NCI-H510A (cell line): ENCODE data around the gene ITIH2.
"Not testable (repeated sequence)": the region's sequence is repeated elsewhere in the genome, so short reads cannot be mapped to it uniquely, and the experiment has no call there.

Experiments
- DNase-seq: peaks from one replicate; lab custom pipeline; 2025; lab: John Stamatoyannopoulos, UW

ITIH2 gene, protein sequence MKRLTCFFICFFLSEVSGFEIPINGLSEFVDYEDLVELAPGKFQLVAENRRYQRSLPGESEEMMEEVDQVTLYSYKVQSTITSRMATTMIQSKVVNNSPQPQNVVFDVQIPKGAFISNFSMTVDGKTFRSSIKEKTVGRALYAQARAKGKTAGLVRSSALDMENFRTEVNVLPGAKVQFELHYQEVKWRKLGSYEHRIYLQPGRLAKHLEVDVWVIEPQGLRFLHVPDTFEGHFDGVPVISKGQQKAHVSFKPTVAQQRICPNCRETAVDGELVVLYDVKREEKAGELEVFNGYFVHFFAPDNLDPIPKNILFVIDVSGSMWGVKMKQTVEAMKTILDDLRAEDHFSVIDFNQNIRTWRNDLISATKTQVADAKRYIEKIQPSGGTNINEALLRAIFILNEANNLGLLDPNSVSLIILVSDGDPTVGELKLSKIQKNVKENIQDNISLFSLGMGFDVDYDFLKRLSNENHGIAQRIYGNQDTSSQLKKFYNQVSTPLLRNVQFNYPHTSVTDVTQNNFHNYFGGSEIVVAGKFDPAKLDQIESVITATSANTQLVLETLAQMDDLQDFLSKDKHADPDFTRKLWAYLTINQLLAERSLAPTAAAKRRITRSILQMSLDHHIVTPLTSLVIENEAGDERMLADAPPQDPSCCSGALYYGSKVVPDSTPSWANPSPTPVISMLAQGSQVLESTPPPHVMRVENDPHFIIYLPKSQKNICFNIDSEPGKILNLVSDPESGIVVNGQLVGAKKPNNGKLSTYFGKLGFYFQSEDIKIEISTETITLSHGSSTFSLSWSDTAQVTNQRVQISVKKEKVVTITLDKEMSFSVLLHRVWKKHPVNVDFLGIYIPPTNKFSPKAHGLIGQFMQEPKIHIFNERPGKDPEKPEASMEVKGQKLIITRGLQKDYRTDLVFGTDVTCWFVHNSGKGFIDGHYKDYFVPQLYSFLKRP

DNA sequence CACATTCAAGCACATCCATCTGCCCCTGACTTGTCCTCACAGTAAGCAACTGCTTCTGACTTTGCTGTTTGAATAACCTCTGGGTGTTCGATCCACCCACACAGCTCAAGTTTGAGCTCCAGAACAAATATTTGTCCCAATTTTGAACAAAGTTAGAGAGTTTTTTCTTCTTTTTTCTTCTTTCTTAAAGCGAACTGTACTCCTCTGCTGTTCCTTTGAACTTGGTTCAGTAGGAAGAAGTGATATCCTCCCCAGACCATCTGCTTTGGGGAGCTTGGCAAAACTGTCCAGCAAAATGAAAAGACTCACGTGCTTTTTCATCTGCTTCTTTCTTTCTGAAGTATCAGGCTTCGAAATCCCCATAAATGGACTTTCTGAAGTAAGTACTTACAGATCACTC lies at the start of gene ITIH2:
TSS of gene ITIH2 (plus strand) at position 177 of the 400 bp plus-strand sequence. CDS start at position 296, 119 bp downstream.
- DNase-seq: no peak

DNA sequence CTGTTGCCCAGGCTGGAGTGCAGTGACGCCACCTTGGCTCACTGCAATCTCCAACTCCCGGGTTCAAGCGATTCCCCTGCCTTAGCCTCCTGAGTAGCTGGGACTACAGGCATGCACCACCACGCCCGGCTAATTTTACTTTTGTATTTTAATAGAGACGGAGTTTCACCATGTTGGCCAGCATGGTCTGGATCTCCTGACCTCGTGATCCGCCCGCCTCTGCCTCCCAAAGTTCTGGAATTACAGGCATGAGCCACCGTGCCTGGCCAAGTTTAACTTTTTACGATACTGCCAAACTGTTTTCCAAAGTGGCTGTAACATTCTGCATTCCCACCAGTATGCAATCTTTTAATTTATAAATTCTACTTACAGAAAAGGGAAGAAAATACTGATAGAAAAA lies 46.0 kb upstream of the ITIH2 start:
- not testable (repeated sequence) for DNase-seq

DNA sequence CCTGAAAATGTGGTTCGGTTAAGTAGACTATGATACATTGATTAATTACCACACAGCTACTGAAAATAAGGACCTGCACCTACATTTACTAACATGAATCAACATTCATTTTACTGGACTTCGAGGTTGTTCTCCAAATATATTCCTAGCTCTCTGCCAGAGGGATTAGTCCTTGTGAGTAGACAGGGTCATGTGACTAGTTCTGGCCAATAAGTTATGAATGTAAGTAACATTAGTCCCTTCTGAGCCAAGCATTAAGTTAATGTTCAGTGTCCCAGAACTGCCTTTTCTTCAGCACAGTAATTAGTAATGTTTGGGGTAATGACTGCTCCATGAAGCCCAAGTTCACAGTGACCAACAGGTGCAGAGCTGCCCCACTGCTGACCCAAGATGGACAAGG lies 45.6 kb upstream of the ITIH2 start:
- DNase-seq: no peak

GRCh38 chr10:7659560-7659959 lies 43.6 kb upstream of the ITIH2 start:
- DNase-seq: no peak

DNA sequence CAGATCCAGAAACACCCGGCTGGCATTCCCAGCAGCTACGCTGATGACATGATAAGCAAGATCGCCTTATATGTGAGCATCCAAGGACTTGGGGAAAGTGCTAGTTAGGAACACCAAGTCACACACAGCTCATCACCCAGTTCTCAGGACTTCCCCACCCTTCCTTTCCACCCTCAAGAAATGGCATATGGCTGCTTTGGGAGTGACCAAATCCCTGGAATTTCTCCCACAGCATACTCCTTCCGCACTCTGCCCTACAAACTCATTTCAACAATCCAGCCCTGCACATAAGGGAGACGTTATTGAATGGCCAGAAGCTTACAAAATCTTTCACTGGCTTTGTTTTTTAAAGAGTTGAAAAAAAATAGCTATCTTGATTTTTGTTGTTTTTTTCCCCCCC lies 40.6 kb upstream of the ITIH2 start:
- DNase-seq: no peak

GRCh38 chr10:7664707-7665106 lies 38.4 kb upstream of the ITIH2 start:
- DNase-seq: no peak

GRCh38 chr10:7665767-7666166 lies 37.3 kb upstream of the ITIH2 start:
- no peak for DNase-seq

DNA sequence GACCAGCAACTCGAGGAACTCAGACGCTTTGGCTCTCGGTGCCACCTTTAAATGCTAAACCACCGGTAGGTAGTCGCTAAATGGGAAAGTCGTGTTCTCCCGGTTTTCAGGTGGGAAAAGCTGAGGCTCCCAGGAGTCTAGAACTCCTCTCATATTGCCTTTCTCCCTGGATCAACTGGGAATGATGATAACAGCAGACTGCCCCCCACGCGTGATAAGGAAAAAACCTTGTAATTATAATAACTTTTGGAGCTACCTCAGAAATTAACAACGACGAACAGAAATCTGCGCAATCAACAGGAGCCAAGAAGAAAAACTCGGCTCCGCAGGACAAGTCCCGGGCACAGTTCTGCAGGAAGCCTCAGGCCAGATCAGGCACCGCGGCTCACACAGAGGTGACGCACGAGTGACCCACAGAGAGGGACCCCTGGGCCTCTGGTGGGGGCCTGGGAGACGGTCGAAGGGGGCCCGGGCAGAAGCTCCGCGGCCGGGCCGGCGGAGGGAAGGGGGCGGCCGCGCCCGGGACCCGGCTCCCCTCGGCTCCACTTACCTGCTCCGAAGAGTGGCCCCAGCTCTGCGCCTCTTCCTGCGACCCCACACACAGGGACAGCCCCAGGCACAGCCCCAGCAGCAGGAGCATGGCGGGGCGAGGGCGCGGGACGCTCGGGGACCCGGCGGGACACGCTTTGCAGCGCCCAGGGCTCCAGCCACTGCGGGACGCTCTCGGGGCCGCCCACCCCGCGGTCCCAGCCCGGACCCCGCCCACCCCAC lies 36.7 kb upstream of the ITIH2 start, which contains the start of gene ITIH5:
TSS of gene ITIH5 (minus strand) at position 714 of the 771 bp plus-strand sequence. CDS start at position 640, 74 bp downstream.
- no peak for DNase-seq

DNA sequence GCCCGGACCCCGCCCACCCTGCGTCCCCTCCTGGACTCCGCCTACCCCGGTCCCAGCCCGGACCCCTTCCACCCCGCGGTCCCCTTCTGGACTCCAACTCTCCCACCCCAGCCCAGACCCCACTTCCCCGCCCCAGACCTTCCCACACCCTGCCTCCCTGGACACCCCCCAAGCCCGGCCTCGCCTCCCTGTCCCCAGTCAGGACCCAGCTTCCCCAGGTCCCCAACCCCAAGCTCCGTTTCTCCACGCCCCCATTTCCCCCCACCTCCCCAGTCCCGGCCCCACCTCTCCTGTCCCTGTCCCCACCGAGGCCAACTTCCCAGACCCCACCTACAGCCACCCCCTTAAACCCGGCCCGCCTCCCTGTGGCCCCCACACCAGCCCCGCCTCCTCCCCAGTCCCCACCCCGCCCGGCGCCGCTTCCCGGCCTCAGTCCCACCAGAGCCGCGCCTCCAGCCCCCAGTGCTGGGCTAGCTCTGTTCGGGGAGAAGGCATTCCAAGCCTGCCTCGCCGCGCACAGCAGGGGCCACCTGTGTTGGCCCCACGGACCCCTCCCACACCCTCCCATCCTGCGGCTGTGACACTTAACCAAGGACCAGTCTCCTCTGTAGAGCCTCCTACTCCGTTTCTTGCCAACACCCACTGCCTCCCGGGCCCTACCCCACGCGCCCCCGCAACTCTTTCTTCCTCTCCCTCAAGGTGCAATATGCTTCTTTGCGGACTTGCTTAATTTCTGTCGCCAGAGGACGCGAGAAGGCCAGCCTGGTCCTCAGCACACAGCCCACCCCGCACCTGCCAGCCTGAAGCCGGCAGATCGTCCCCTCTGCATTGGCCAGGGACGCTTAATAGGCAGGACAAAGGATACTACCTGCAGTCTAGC lies 35.6 kb upstream of the ITIH2 start:
- no peak for DNase-seq

DNA sequence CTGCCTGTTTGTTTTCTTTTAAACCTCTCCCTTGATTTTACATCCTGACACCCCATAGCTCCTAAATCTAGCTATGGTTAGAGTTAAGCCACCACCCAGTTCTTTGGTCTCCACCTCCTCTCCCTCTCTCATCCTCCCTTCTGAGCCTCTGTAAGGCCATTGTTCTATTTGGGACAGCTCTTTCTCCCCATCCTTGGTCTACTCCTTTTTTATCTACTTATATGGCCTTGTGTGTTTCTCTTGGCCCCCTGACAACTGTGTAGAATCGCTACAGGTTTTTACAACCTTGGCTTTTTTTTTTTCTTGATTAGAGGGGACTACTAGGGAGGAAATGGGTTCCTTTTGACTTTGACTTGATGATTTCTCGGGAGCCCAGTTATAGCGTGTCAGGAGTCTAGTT lies 33.0 kb upstream of the ITIH2 start:
- no peak for DNase-seq

- DNase-seq: no peak
These were observed 30.6 kb upstream of the ITIH2 start for GRCh38 chr10:7672341-7673134.

GRCh38 chr10:7679256-7679655 lies 23.9 kb upstream of the ITIH2 start:
- DNase-seq: no peak

- not testable (repeated sequence) for DNase-seq
These were observed 23.0 kb upstream of the ITIH2 start for GRCh38 chr10:7680078-7680477.

DNA sequence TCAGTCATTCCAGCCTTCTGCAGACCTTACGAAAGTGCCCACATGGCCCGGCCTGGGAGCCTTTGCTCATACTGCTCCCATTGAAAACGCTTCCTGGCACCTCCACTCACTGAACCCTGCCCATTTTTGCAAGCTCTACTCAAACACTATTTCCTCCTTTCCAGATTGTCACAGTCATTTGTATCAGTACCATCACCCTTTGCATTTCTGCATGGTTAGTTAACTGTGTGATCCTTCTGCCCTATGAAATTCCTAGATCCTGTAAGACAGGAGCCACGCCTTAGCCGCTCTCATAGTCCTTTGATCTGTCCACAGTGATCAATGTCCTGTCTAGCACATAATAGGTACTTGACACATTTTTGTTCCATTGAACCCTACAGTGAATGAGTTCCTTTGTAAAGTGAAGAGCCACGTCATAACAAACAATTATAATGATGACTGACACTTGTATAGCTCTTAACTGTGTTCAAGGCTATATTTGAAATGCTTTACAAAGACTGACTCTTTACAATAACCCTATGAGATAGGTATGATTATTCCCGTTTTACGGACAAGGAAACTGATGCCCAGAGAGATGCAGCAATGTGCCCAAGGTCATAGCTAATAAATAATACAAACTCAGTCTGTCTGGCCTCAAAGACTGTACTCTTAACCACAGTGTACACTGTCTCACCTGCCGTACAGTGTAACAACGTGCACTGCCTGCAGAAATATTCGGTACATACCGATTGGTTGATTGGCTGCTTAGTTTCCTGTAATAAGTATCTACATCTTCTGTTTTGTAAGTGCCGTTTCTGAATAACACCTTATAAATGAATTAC lies 16.6 kb upstream of the ITIH2 start:
- no peak for DNase-seq

GRCh38 chr10:7687228-7687907 lies 15.7 kb upstream of the ITIH2 start:
- peak; percentile 4 for DNase-seq

GRCh38 chr10:7689591-7689990 lies 13.5 kb upstream of the ITIH2 start:
- no peak for DNase-seq

- DNase-seq: not testable (repeated sequence)
These were observed 12.1 kb upstream of the ITIH2 start for GRCh38 chr10:7690885-7691597.

DNA sequence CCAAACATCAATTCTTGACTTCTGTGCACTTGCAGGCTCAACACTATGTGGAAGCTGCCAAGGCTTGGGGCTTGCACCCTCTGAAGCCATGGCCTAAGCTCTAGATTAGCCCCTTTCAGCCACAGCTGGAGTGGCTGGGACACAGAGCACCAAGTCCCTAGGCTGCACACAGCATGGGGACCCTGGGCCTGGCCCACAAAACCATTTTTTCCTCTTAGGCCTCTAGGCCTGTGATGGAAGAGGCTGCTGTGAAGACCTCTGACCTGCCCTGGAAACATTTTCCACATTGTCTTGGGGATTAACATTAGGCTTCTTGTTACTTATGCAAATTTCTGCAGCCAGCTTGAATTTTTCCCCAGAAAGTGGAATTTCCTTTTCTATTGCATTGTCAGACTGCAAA lies 10.7 kb upstream of the ITIH2 start:
- not testable (repeated sequence) for DNase-seq
